HG02852 (cell line): ENCODE data around the gene AIFM1.
"Not testable (repeated sequence)": the region's sequence is repeated elsewhere in the genome, so short reads cannot be mapped to it uniquely, and the experiment has no call there.

ENCODE experiments used
- ATAC-seq: cut with Tn5 transposase; IDR thresholded peaks from one replicate; pipeline ENCODE4 v1.9.1; 2021; ENCODE audit warnings: mild to moderate bottlenecking, moderate library complexity; ENCODE audit not compliant: unreplicated experiment

The AIFM1 gene

GRCh38 chrX:130120746-130121504 is 44.7 kb downstream of the AIFM1 start:
- ATAC-seq = peak; percentile 71

- ATAC-seq = peak; percentile 22
These were observed 45.3 kb downstream of the AIFM1 start for GRCh38 chrX:130120321-130120731.

- no peak for ATAC-seq
These were observed 46.2 kb downstream of the AIFM1 start for GRCh38 chrX:130119312-130119898.

- no peak for ATAC-seq
These were observed 47.0 kb downstream of the AIFM1 start for GRCh38 chrX:130118441-130119311.

GRCh38 chrX:130117166-130117565 is 48.5 kb downstream of the AIFM1 start:
- no peak for ATAC-seq

- not testable (repeated sequence) for ATAC-seq
These were observed 50.3 kb downstream of the AIFM1 start for GRCh38 chrX:130115119-130115885.

GRCh38 chrX:130114141-130114588 is 51.5 kb downstream of the AIFM1 start:
- no peak for ATAC-seq

GRCh38 chrX:130111220-130112154 is 54.2 kb downstream of the AIFM1 start:
- no peak for ATAC-seq

GRCh38 chrX:130110379-130111219 is 55.0 kb downstream of the AIFM1 start, which contains the start of gene ELF4:
ELF4 (minus strand) TSS chrX:130110497; CDS start chrX:130081330, 29,167 bp downstream.
- peak; percentile 38 for ATAC-seq

- ATAC-seq = peak; percentile 11
These were observed 55.9 kb downstream of the AIFM1 start for GRCh38 chrX:130109429-130110378.

GRCh38 chrX:130108647-130109428 is 56.8 kb downstream of the AIFM1 start:
- ATAC-seq = peak; percentile 55

- ATAC-seq = no peak
These were observed 59.6 kb downstream of the AIFM1 start for GRCh38 chrX:130106071-130106470.

- no peak for ATAC-seq
These were observed 60.4 kb downstream of the AIFM1 start for GRCh38 chrX:130105244-130105643.

GRCh38 chrX:130103605-130104004 is 62.0 kb downstream of the AIFM1 start:
- no peak for ATAC-seq

GRCh38 chrX:130100180-130100579 is 65.5 kb downstream of the AIFM1 start:
- ATAC-seq = no peak

- no peak for ATAC-seq
These were observed 67.5 kb downstream of the AIFM1 start for GRCh38 chrX:130098210-130098552.
